Adrenal gland (tissue), 12 donors: ENCODE measurements around the gene TNIP2. TPM values are rescaled to one million over a fixed set of nuclear protein-coding genes. Genes with fewer than 3 reads are reported as not detected.

Experiments
- DNase-seq, 7 donors: peaks; one replicate each; pipeline ENCODE4 v3.0.0-alpha.2; 2019 to 2020
- H3K27ac ChIP-seq, 5 donors: fragments of 200-600 bp; sonication (generic) in 4 of 5; 1 replicate in 3 of 5; 2 replicates in 2 of 5; pipeline versions ENCODE4 v1.5.1 to v1.8.0; 2016 to 2020; ENCODE audit warnings: mild to moderate bottlenecking in 1 of 5
- H3K27me3 ChIP-seq: fragments of 200-600 bp; 2 replicates; pipeline ENCODE4 v1.8.0; 2021
- H3K36me3 ChIP-seq, 2 donors: fragments of 200-600 bp; replicated peaks in 1 of 2; 1 replicate in 1 of 2; 2 replicates in 1 of 2; pipeline versions ENCODE4 v1.5.1 to v1.8.0; 2018 to 2022
- H3K4me1 ChIP-seq, 2 donors: fragments of 200-600 bp; replicated peaks in 1 of 2; 1 replicate in 1 of 2; 2 replicates in 1 of 2; pipeline versions ENCODE4 v1.5.1 to v1.8.0; 2018 to 2021
- H3K4me3 ChIP-seq, 4 donors: fragments of 200-600 bp; sonication (generic) in 3 of 4; one replicate each; pipeline ENCODE4 v1.5.1; 2016 to 2018
- H3K9me3 ChIP-seq, 3 donors: fragments of 200-600 bp; sonication (generic) in 1 of 3; replicated peaks in 1 of 3; 1 replicate in 2 of 3; 2 replicates in 1 of 3; pipeline versions ENCODE4 v1.5.1 to v1.8.0; 2016 to 2021
- POLR2A ChIP-seq, 2 donors: fragments of 450-650 bp; IDR thresholded peaks; one replicate each; pipeline ENCODE4 v1.6.1; 2017; ENCODE audit warnings: antibody characterized with exemption in 2 of 2, mild to moderate bottlenecking in 2 of 2, moderate library complexity in 1 of 2
- WGBS, 4 donors: extraction: QIAGEN DNeasy Blood & Tissue Kit in 2 of 4; methylation state at CpG; one replicate each; pipeline versions ENCODE4 v1.1.5 to v1.1.7; 2013 to 2017; 5-methylcytosine and 5-hydroxymethylcytosine counted together
- intact Hi-C, 2 donors: fragments of 100-400 bp; cut with DNase I; formaldehyde crosslinking; loops; one replicate each; pipeline versions ENCODE4 v1.14.1 to v1.15.0; 2022 to 2023
- polyA plus RNA-seq, 3 donors: library from polyadenylated mRNA; stranded (reverse); fragments of 200-250 nt in 2 of 3; fragments of 350-450 nt in 1 of 3; fragmentation: Illumina TruSeq in 1 of 3; extraction: RNeasy Lipid Tissue Mini Kit (QIAGEN cat#74804) in 1 of 3; gene quantifications; one replicate each; pipeline ENCODE4 v1.2.3, GENCODE V29; 2013 to 2014
- total RNA-seq, 9 donors: library from RNA; depleted of rRNA in 4 of 9; stranded (reverse); fragments of >200 nt in 4 of 9; fragments of 120-200 nt in 1 of 9; fragmentation: NEBNext Ultra II Directional in 1 of 9; extraction: Animal tissue kit (Norgen Biotek cat#: 25700) in 1 of 9; gene quantifications; one replicate each; pipeline versions ENCODE4 v1.1.0 to v1.2.4, GENCODE V29; 2013 to 2023
- TF ChIP-seq, protein P1 (sequence below), 6 experiments: fragments of 450-650 bp in 4 of 6; fragments of 200-600 bp in 2 of 6; sonication (generic) in 1 of 6; IDR thresholded peaks; 1 replicate in 5 of 6; 2 replicates in 1 of 6; pipeline versions ENCODE4 v1.5.1 to v1.8.0; 2016 to 2021; ENCODE audit warnings: antibody characterized with exemption in 6 of 6, mild to moderate bottlenecking in 2 of 6, moderate library complexity in 1 of 6
- donor health status: healthy with polysubstance abuse.
- donor health status: Bipolar disorder and iron deficiency.
- donor health status: DM: yes; HTN: yes; CAD: no.
- donor health status: DM: no; HTN: no; CAD: no.
- donor health status: DM: no; HTN: no; CAD: no.
- donor health status: DM: yes; HTN: yes; CAD: no.

Gene TNIP2
- total and polyA plus RNA-seq, 12 donors: 7.8 to 57.7 (median 35.7) TPM

DNA sequence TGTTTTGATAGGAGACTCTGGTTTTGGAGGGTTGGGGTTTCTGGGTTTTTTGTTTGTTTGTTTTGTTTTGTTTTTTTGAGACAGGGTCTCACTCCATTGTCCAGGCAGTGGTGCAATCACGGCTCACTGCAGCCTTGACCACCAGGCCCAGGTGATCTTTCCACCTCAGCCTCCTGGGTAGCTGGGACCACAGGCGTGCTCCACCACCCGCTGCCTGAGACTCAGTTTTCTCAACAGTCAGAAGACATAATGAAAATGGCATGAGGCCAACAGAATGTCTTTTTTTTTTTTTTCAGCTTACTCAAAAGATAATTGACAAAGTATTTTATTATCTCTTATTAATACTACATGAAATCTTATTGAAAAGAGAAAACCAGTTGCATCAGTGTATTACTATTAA, 32.4 kb downstream of the TNIP2 start:
- intact Hi-C loops: no loop called here
- Histone ChIP-seq H3K36me3 (peaks cover 0 to 24% of the 10 kb centered on the region in 2 donors), H3K4me1 (no peaks in the 10 kb centered on the region), H3K27ac (no peak overlapping the region), H3K27me3 (no peaks in the 10 kb centered on the region), H3K4me3 (no peak overlapping the region), H3K9me3 (no peaks in the 10 kb centered on the region)
- 84 to 93% (median 90%) methylated on average over 3 of the region's 3 CpGs for WGBS, 4 donors
- TF ChIP-seq, protein P1, sequence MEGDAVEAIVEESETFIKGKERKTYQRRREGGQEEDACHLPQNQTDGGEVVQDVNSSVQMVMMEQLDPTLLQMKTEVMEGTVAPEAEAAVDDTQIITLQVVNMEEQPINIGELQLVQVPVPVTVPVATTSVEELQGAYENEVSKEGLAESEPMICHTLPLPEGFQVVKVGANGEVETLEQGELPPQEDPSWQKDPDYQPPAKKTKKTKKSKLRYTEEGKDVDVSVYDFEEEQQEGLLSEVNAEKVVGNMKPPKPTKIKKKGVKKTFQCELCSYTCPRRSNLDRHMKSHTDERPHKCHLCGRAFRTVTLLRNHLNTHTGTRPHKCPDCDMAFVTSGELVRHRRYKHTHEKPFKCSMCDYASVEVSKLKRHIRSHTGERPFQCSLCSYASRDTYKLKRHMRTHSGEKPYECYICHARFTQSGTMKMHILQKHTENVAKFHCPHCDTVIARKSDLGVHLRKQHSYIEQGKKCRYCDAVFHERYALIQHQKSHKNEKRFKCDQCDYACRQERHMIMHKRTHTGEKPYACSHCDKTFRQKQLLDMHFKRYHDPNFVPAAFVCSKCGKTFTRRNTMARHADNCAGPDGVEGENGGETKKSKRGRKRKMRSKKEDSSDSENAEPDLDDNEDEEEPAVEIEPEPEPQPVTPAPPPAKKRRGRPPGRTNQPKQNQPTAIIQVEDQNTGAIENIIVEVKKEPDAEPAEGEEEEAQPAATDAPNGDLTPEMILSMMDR (IDR thresholded peaks at IDR 0.05): no peak
- no peak for TF ChIP-seq POLR2A (IDR thresholded peaks at IDR 0.05)
- peak in 1 of 7 donors; percentile 5 for DNase-seq

DNA sequence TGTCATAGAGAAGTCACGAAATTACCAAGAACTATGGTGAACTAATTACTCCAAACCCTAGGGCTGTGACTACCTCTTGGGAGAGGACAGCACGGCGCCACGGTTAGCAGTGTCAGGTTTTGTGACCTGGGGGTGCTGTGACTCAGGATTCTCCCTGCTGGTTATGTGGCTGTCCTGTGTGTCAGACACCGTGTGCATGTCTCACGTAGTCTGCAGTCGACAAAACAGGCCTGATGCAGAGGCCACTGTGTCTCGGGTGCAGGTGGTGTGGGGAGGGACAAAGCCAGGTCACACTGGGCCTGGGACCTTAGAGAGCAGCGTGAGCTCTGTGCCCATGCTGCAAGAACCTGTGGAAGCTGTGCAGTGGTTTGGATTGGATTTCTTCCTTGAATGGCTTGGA, 34.1 kb downstream of the TNIP2 start:
- H3K36me3 ChIP-seq: peaks cover 0 to 27% of the 10 kb centered on the region in 2 donors
- H3K4me1 ChIP-seq: no peaks in the 10 kb centered on the region
- 87 to 97% (median 91%) methylated on average over 6 to 9 of the region's 9 CpGs for WGBS, 4 donors
- H3K27ac ChIP-seq: no peak overlapping the region
- no peak for TF ChIP-seq POLR2A (IDR thresholded peaks at IDR 0.05)
- TF ChIP-seq, protein P1 (IDR thresholded peaks at IDR 0.05): no peak
- H3K9me3 ChIP-seq: no peaks in the 10 kb centered on the region
- intact Hi-C loops: no loop called here
- H3K4me3 ChIP-seq: no peak overlapping the region
- no peaks in the 10 kb centered on the region for H3K27me3 ChIP-seq
- peak in 1 of 7 donors; percentile 5 for DNase-seq

DNA sequence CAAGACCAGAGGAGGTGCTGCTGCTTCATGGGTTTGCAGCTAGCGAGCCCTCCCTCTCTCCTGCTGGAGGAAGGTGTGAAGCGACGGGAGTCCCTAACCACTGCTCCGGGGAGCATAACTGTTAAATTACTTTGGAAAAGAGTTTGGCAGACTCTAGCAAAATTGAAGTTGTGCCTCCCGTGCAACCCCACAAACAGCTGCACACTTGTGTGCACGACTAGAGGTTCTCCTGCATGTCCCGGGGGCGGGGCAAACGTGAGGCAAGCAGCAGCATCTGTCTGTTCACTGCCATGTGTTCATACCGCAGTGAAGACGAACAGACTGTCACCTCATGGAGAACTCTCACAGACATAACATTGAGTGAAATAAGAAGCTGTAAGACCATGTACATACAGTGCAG, 34.5 kb downstream of the TNIP2 start:
- WGBS, 4 donors: 85 to 93% (median 88%) methylated on average over 7 to 11 of the region's 11 CpGs
- H3K27ac ChIP-seq: no peak overlapping the region
- intact Hi-C loops: no loop called here
- H3K36me3 ChIP-seq: peaks cover 0 to 31% of the 10 kb centered on the region in 2 donors
- H3K4me1 ChIP-seq: no peaks in the 10 kb centered on the region
- no peak for TF ChIP-seq POLR2A (IDR thresholded peaks at IDR 0.05)
- TF ChIP-seq, protein P1 (IDR thresholded peaks at IDR 0.05): no peak
- no peaks in the 10 kb centered on the region for H3K9me3 ChIP-seq
- H3K4me3 ChIP-seq: no peak overlapping the region
- DNase-seq: peak in 1 of 7 donors; percentile 10
- H3K27me3 ChIP-seq: no peaks in the 10 kb centered on the region

DNA sequence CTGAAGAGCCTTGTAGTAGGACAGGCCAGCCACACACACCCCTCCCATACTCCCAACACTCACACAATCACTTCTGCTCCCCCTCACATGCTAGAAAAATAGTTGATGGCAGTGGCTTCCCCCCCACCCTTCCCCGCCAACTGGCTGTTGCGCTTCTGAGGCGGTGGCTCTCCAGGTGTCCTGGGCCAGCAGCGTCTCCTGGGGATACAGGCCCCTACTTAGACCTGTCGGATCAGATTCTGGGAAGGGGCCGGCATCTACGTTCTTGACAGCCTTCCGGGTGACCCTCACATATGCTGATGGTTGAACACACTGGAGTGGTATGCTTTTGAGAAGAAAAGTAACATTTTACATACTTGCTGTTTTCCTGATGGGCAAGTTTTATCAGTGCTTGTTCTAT, 39.9 kb downstream of the TNIP2 start:
- WGBS, 4 donors: 95 to 99% (median 98%) methylated on average over 8 of the region's 8 CpGs
- no peak for TF ChIP-seq POLR2A (IDR thresholded peaks at IDR 0.05)
- TF ChIP-seq, protein P1 (IDR thresholded peaks at IDR 0.05): no peak
- no peak overlapping the region for H3K4me3 ChIP-seq
- DNase-seq: peak in 1 of 7 donors; percentile 10
- peaks cover 5 to 18% of the 10 kb centered on the region in 2 donors for H3K4me1 ChIP-seq
- intact Hi-C loops: no loop called here
- H3K27me3 ChIP-seq: no peaks in the 10 kb centered on the region
- no peaks in the 10 kb centered on the region for H3K9me3 ChIP-seq
- no peak overlapping the region for H3K27ac ChIP-seq
- H3K36me3 ChIP-seq: peaks cover 0 to 29% of the 10 kb centered on the region in 2 donors
